HepG2 (cell line): Measurements from ENCODE around the gene PTPN2. TPM values are rescaled to one million over a fixed set of nuclear protein-coding genes. Genes with fewer than 3 reads are reported as not detected.

ENCODE experiments used
- ARNT2 ChIP-seq: sonication (generic); formaldehyde crosslinking; IDR thresholded peaks from 2 replicates; pipeline ENCODE4 v1.8.0; 2022; ENCODE audit warnings: mild to moderate bottlenecking, low read depth, missing genetic modification reagents, moderate library complexity
- CEBPB ChIP-seq: IDR thresholded peaks from 2 replicates; pipeline ENCODE4 v1.6.1; 2011; ENCODE audit warnings: low read depth, low read length, improper control_type of control experiment, borderline replicate concordance
- JUND ChIP-seq: sonication (generic); formaldehyde crosslinking; IDR thresholded peaks from 2 replicates; pipeline ENCODE4 v1.8.0; 2022; ENCODE audit warnings: mild to moderate bottlenecking, missing genetic modification reagents
- KDM6A ChIP-seq: IDR thresholded peaks from 2 replicates; pipeline ENCODE4 v1.6.1; 2016; ENCODE audit warnings: low read depth
- NFE2L1 ChIP-seq: sonication (generic); formaldehyde crosslinking; IDR thresholded peaks from 2 replicates; pipeline ENCODE4 v1.4.0; 2020; ENCODE audit warnings: missing genetic modification reagents, mild to moderate bottlenecking, borderline replicate concordance
- PRDM10 ChIP-seq: sonication (generic); formaldehyde crosslinking; IDR thresholded peaks from 2 replicates; pipeline ENCODE4 v1.4.0; 2020; ENCODE audit warnings: low read depth, missing genetic modification reagents
- RCOR2 ChIP-seq: IDR thresholded peaks from 2 replicates; pipeline ENCODE4 v1.6.1; 2016; ENCODE audit warnings: missing biosample characterization, missing genetic modification reagents
- SOX5 ChIP-seq: IDR thresholded peaks from 2 replicates; pipeline ENCODE4 v1.6.1; 2016; ENCODE audit warnings: borderline replicate concordance
- SP4 ChIP-seq: sonication (generic); formaldehyde crosslinking; IDR thresholded peaks from 2 replicates; pipeline ENCODE4 v1.8.1; 2023; ENCODE audit warnings: mild to moderate bottlenecking, missing genetic modification reagents
- ZBTB3 ChIP-seq: sonication (generic); formaldehyde crosslinking; IDR thresholded peaks from 2 replicates; pipeline ENCODE4 v1.4.0; 2020; ENCODE audit warnings: low read depth, mild to moderate bottlenecking, moderate library complexity, missing genetic modification reagents, borderline replicate concordance
- ZMYM3 ChIP-seq: sonication (generic); formaldehyde crosslinking; IDR thresholded peaks from 2 replicates; pipeline ENCODE4 v1.5.1; 2020; ENCODE audit warnings: mild to moderate bottlenecking, missing genetic modification reagents
- ZNF101 ChIP-seq: sonication (generic); formaldehyde crosslinking; IDR thresholded peaks from 2 replicates; pipeline ENCODE4 v1.4.0; 2020; ENCODE audit warnings: mild to moderate bottlenecking, low read depth, missing genetic modification reagents, borderline replicate concordance
- ZNF33B ChIP-seq: sonication (generic); formaldehyde crosslinking; IDR thresholded peaks from 2 replicates; pipeline ENCODE4 v1.5.1; 2020; ENCODE audit warnings: mild to moderate bottlenecking, missing genetic modification reagents
- ZNF512B ChIP-seq: sonication (generic); formaldehyde crosslinking; IDR thresholded peaks from 2 replicates; pipeline ENCODE4 v1.5.1; 2020; ENCODE audit warnings: missing genetic modification reagents, mild to moderate bottlenecking, borderline replicate concordance
- ZNF563 ChIP-seq: sonication (generic); formaldehyde crosslinking; IDR thresholded peaks from 2 replicates; pipeline ENCODE4 v1.8.0; 2022; ENCODE audit warnings: mild to moderate bottlenecking, moderate library complexity, missing genetic modification reagents
- ZNF615 ChIP-seq: sonication (generic); formaldehyde crosslinking; IDR thresholded peaks from 2 replicates; pipeline ENCODE4 v1.5.0; 2020; ENCODE audit warnings: mild to moderate bottlenecking, missing genetic modification reagents, borderline replicate concordance
- polyA plus RNA-seq, 8 experiments: library from polyadenylated mRNA; depleted of rRNA in 3 of 8; stranded (reverse) in 7 of 8; unstranded in 1 of 8; fragments of >200 nt; fragmentation: Illumina TruSeq in 4 of 8; extraction: Trizol in 4 of 8; gene quantifications; 2 replicates each; pipeline versions ENCODE4 v1.2.1 to v1.2.3, GENCODE V29; 2011 to 2016; ENCODE audit warnings: low read depth in 4 of 8, missing spikeins in 1 of 8, mixed read lengths in 1 of 8; ENCODE audit not compliant: insufficient read depth in 1 of 8
- total RNA-seq, 5 experiments: library from RNA; depleted of rRNA; stranded (reverse); fragments of >200 nt; fragmentation: Illumina TruSeq; extraction: Trizol; gene quantifications; 2 replicates each; pipeline ENCODE4 v1.2.3, GENCODE V29; 2016; ENCODE audit warnings: low read depth in 1 of 5
- TF ChIP-seq, protein P1 (sequence below): sonication (generic); formaldehyde crosslinking; IDR thresholded peaks from 2 replicates; pipeline ENCODE4 v1.4.0; 2020; ENCODE audit warnings: missing genetic modification reagents
- TF ChIP-seq, protein P2 (sequence below): IDR thresholded peaks from 2 replicates; pipeline ENCODE4 v1.6.1; 2018; ENCODE audit warnings: missing genetic modification reagents
- TF ChIP-seq, protein P3 (sequence below): sonication (generic); formaldehyde crosslinking; IDR thresholded peaks from 2 replicates; pipeline ENCODE4 v1.4.0; 2020; ENCODE audit warnings: missing genetic modification reagents

PTPN2 gene
- total and polyA plus RNA-seq, 2 of the 13 experiments (the other 11 are each of a cell fraction or from before 2014, with no cell fraction given), result 24.9 to 41.5 TPM

GRCh38 chr18:12766986-12767433 is 117.0 kb downstream of the PTPN2 start (continued):
- no peak for TF ChIP-seq ZNF512B (CRISPR knock-in tag)
- TF ChIP-seq NFE2L1 (CRISPR knock-in tag), result 0 out of 2 replicates have a peak, but pooled peaks have one; percentile 26
- TF ChIP-seq ZBTB3 (CRISPR knock-in tag), result no peak
- TF ChIP-seq ZNF33B, result 0 out of 2 replicates have a peak, but pooled peaks have one; percentile 16
- TF ChIP-seq, protein P1, sequence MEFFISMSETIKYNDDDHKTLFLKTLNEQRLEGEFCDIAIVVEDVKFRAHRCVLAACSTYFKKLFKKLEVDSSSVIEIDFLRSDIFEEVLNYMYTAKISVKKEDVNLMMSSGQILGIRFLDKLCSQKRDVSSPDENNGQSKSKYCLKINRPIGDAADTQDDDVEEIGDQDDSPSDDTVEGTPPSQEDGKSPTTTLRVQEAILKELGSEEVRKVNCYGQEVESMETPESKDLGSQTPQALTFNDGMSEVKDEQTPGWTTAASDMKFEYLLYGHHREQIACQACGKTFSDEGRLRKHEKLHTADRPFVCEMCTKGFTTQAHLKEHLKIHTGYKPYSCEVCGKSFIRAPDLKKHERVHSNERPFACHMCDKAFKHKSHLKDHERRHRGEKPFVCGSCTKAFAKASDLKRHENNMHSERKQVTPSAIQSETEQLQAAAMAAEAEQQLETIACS, result no peak
- TF ChIP-seq ZNF563 (CRISPR knock-in tag), result no peak
- peak; percentile 61; the same call in 1 of the 2 replicates for TF ChIP-seq PRDM10 (CRISPR knock-in tag)
- TF ChIP-seq SOX5 (CRISPR knock-in tag), result peak; percentile 55; the same call in 1 of the 2 replicates
- TF ChIP-seq SP4 (CRISPR knock-in tag), result no peak
- no peak for TF ChIP-seq CEBPB
- no peak for TF ChIP-seq KDM6A (CRISPR knock-in tag)
- TF ChIP-seq ZMYM3 (CRISPR knock-in tag), result no peak
- TF ChIP-seq, protein P2, sequence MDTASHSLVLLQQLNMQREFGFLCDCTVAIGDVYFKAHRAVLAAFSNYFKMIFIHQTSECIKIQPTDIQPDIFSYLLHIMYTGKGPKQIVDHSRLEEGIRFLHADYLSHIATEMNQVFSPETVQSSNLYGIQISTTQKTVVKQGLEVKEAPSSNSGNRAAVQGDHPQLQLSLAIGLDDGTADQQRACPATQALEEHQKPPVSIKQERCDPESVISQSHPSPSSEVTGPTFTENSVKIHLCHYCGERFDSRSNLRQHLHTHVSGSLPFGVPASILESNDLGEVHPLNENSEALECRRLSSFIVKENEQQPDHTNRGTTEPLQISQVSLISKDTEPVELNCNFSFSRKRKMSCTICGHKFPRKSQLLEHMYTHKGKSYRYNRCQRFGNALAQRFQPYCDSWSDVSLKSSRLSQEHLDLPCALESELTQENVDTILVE (CRISPR knock-in tag), result 0 out of 2 replicates have a peak, but pooled peaks have one; percentile 44
- no peak for TF ChIP-seq RCOR2 (CRISPR knock-in tag)
- TF ChIP-seq, protein P3, sequence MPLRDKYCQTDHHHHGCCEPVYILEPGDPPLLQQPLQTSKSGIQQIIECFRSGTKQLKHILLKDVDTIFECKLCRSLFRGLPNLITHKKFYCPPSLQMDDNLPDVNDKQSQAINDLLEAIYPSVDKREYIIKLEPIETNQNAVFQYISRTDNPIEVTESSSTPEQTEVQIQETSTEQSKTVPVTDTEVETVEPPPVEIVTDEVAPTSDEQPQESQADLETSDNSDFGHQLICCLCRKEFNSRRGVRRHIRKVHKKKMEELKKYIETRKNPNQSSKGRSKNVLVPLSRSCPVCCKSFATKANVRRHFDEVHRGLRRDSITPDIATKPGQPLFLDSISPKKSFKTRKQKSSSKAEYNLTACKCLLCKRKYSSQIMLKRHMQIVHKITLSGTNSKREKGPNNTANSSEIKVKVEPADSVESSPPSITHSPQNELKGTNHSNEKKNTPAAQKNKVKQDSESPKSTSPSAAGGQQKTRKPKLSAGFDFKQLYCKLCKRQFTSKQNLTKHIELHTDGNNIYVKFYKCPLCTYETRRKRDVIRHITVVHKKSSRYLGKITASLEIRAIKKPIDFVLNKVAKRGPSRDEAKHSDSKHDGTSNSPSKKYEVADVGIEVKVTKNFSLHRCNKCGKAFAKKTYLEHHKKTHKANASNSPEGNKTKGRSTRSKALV, result 0 out of 2 replicates have a peak, but pooled peaks have one; percentile 23
- no peak for TF ChIP-seq ZNF101 (CRISPR knock-in tag)
- TF ChIP-seq ZNF615 (CRISPR knock-in tag), result no peak
- peak; percentile 54; the same call in 1 of the 2 replicates for TF ChIP-seq ARNT2 (CRISPR knock-in tag)
- TF ChIP-seq JUND (CRISPR knock-in tag), result peak; percentile 70; the same call in 1 of the 2 replicates
